K562 (cell line): Measurements from ENCODE around the gene SLC25A31. TPM values are rescaled to one million over a fixed set of nuclear protein-coding genes. Genes with fewer than 3 reads are reported as not detected.

ENCODE experiments used
- HMGN3 ChIP-seq: IDR thresholded peaks from 2 replicates; pipeline ENCODE4 v1.6.1; 2011; ENCODE audit warnings: borderline replicate concordance, low read depth, mild to moderate bottlenecking, mixed read lengths, low read length; ENCODE audit not compliant: insufficient read length; ENCODE audit errors: extremely low read depth
- MAZ ChIP-seq, 2 experiments: fragments of 450-650 bp in 1 of 2; sonication (generic) in 1 of 2; formaldehyde crosslinking; IDR thresholded peaks in 1 of 2; conservative IDR thresholded peaks in 1 of 2; 2 replicates each; pipeline versions ENCODE4 v1.4.0 to v1.5.0; 2020; ENCODE audit warnings: mild to moderate bottlenecking in 1 of 2, missing genetic modification reagents in 1 of 2
- MLX ChIP-seq, 2 experiments: fragments of 450-650 bp in 1 of 2; sonication (generic) in 1 of 2; formaldehyde crosslinking; conservative IDR thresholded peaks; 2 replicates each; pipeline versions ENCODE4 v1.4.0 to v1.8.1; 2020 to 2022; ENCODE audit warnings: mild to moderate bottlenecking in 1 of 2, missing genetic modification reagents in 1 of 2
- OTX1 ChIP-seq: fragments of 450-650 bp; formaldehyde crosslinking; IDR thresholded peaks from 2 replicates; pipeline ENCODE4 v1.4.0; 2022; ENCODE audit warnings: mild to moderate bottlenecking
- PREB ChIP-seq: sonication (generic); formaldehyde crosslinking; IDR thresholded peaks from 2 replicates; pipeline ENCODE4 v1.8.1; 2023; ENCODE audit warnings: mild to moderate bottlenecking, missing genetic modification reagents
- RB1 ChIP-seq: fragments of 450-650 bp; IDR thresholded peaks from 2 replicates; pipeline ENCODE4 v1.6.1; 2017; ENCODE audit warnings: low read depth, mild to moderate bottlenecking
- SIX5 ChIP-seq, 2 experiments: IDR thresholded peaks; 2 replicates each; pipeline ENCODE4 v1.6.1; 2011; ENCODE audit warnings: low read length in 2 of 2, borderline replicate concordance in 1 of 2, low read depth in 1 of 2, mild to moderate bottlenecking in 1 of 2, moderate library complexity in 1 of 2; ENCODE audit not compliant: insufficient read depth in 1 of 2
- ZNF583 ChIP-seq: fragments of 250-450 bp; sonication (Bioruptor Pico); IDR thresholded peaks from 2 replicates; pipeline ENCODE4 v1.4.0; 2020
- polyA plus RNA-seq, 8 experiments: library from polyadenylated mRNA; depleted of rRNA in 4 of 8; stranded (reverse) in 5 of 8; unstranded in 3 of 8; fragments of >200 nt; fragmentation: Nextera tagmentation in 2 of 8; fragmentation: Illumina TruSeq in 1 of 8; extraction: Ambion mirVana in 2 of 8; extraction: Trizol in 1 of 8; gene quantifications; 2 replicates each; pipeline versions ENCODE4 v1.2.1 to v1.2.3, GENCODE V29; 2011 to 2014; ENCODE audit warnings: inconsistent platforms in 1 of 8, missing spikeins in 1 of 8
- total RNA-seq, 7 experiments: library from RNA; depleted of rRNA in 6 of 7; stranded (reverse); fragments of >200 nt in 6 of 7; fragmentation: Illumina TruSeq in 2 of 7; extraction: Trizol in 2 of 7; gene quantifications; 2 replicates each; pipeline versions ENCODE4 v1.2.1 to v1.2.3, GENCODE V29; 2011 to 2021; ENCODE audit warnings: low replicate concordance in 1 of 7
- TF ChIP-seq, protein P1 (sequence below): sonication (generic); formaldehyde crosslinking; IDR thresholded peaks from 2 replicates; pipeline ENCODE4 v1.8.1; 2023; ENCODE audit warnings: mild to moderate bottlenecking, missing genetic modification reagents

Gene SLC25A31
- total and polyA plus RNA-seq, 9 of the 15 experiments (the other 6 are each of a cell fraction or from before 2014, with no cell fraction given), result 0.07 TPM; not detected in 8

DNA sequence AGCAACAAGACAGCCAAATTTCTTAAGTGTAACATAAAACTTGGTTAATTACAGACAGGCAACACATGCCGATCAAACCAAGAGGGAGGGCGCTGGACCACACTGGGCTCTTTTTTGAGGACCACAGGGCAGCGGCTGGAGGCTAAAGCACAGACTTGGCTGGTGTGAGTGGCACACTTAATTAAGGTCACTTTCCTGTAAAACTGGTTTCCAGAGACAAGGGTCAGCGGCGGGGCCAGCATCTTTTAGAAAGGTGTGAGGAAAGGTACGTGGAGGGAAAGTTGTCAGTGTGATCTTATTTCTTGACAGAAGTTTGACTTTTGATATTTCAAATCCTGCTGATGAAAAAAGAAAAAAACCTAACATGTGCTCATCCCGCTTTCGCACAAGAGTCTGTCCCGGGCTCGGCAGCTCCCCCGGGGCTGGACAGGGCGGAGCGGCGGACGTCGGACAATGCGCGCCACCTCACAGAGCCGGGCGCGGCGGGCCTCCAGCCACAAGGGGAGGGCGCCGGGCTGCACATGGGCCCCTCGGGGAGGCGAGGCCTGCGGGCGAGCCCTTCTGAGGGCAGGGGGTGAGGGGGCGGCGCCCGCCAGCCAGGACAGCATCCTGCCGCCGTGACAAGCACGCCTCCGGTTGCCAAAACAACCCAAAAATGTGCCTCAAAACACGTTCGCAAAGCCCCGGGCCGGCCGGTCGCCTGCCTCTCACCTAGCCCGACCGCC lies 51.3 kb downstream of the SLC25A31 start (continued):
- TF ChIP-seq MLX (CRISPR knock-in tag; conservative IDR thresholded peaks at IDR 0.05) (no peak), MAZ (CRISPR knock-in tag; conservative IDR thresholded peaks at IDR 0.05 in 1 of 2, IDR thresholded peaks at IDR 0.05 in 1 of 2) (peak; percentile 18 to 20; a peak in 2 of 4 replicates), RB1 (0 out of 2 replicates have a peak, but pooled peaks have one; percentile 11), ZNF583 (CRISPR knock-in tag) (0 out of 2 replicates have a peak, but pooled peaks have one; percentile 19), PREB (CRISPR knock-in tag) (no peak), OTX1 (CRISPR knock-in tag) (no peak), HMGN3 (peak; percentile 6), SIX5 (IDR thresholded peaks at IDR 0.05; ENCODE audit: borderline replicate concordance in 1 of 2, insufficient read depth in 1 of 2, low read depth in 1 of 2, low read length in 2 of 2) (no peak)
- TF ChIP-seq, protein P1, sequence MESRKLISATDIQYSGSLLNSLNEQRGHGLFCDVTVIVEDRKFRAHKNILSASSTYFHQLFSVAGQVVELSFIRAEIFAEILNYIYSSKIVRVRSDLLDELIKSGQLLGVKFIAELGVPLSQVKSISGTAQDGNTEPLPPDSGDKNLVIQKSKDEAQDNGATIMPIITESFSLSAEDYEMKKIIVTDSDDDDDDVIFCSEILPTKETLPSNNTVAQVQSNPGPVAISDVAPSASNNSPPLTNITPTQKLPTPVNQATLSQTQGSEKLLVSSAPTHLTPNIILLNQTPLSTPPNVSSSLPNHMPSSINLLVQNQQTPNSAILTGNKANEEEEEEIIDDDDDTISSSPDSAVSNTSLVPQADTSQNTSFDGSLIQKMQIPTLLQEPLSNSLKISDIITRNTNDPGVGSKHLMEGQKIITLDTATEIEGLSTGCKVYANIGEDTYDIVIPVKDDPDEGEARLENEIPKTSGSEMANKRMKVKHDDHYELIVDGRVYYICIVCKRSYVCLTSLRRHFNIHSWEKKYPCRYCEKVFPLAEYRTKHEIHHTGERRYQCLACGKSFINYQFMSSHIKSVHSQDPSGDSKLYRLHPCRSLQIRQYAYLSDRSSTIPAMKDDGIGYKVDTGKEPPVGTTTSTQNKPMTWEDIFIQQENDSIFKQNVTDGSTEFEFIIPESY (CRISPR knock-in tag), result peak; percentile 99
